GM18951 (cell line): ENCODE results near the gene MOGAT3.
"Not testable (repeated sequence)": the region's sequence is repeated elsewhere in the genome, so short reads cannot be mapped to it uniquely, and the experiment has no call there.

Experiments
- POLR2A ChIP-seq: IDR thresholded peaks from 4 replicates; pipeline ENCODE4 v1.6.1; 2011; ENCODE audit warnings: mild to moderate bottlenecking; ENCODE audit not compliant: insufficient read length, insufficient read depth; ENCODE audit errors: extremely low read depth
- in situ Hi-C: fragments of 300-500 bp; cut with MboI; formaldehyde crosslinking; loops from one replicate; pipeline ENCODE4 v1.12.0; 2022; ENCODE audit warnings: low sequenced_read_pairs, mixed read lengths, inconsistent platforms; ENCODE audit not compliant: unreplicated experiment

The MOGAT3 gene

DNA sequence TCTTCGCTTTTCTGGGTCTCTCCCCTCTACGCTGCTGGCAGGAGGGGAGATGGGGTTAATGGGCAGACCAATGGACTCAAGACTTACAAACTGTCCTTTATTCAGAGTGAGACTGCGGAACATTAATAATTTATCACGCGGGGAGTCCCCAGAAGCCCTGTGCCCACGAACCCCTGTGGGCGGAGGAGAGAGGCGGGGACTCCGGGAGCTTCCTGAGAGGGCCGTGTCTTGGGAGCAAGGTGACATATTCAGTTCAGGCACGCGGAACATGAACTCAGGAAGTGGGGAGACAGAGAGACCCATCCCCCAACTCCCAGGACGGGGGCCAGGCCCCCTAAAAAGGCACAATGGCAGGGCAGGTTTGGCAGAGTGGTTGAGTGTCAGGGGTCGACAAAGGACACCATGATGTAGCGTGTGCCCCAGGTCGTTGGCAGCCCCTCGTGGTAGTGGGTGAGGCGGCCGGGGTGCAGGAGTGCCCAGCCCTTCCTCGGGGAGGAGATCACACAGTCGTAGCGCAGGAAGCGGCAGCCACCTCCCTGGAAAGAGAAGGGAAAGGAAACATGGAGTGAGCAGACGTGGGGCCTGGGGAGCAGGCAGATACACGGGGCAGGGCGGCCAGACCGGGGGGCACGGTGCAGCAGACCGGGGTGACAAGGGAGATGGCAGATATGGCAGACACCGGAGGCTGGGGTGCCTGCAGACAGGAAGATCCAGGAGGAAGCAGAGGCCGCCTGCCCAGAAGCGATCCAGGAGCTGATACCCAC is 5.2 kb upstream of the MOGAT3 start:
- TF ChIP-seq POLR2A, result no peak

GRCh38 chr7:101203740-101204738 is 3.2 kb upstream of the MOGAT3 start:
- in situ Hi-C loops, result not testable (repeated sequence)

More for the DNA sequence above, 5.2 kb upstream of the MOGAT3 start:
- in situ Hi-C loops, result no loop called here

DNA sequence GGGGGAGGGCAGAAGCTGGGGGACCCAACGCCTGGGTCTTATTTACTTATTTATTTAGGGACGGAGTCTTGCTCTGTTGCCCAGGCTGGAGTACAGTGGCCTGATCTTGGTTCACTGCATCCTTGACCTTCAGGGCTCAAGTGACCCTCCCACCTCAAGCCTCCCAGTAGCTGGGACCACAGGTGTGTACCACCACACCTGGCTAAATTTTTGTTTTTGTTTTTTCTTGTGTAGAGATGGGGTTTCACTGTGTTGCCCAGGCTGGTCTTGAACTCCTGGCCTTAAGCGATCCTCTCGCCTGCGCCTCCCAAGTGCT is 1.7 kb upstream of the MOGAT3 start:
- in situ Hi-C loops, result no loop called here
- no peak for TF ChIP-seq POLR2A

DNA sequence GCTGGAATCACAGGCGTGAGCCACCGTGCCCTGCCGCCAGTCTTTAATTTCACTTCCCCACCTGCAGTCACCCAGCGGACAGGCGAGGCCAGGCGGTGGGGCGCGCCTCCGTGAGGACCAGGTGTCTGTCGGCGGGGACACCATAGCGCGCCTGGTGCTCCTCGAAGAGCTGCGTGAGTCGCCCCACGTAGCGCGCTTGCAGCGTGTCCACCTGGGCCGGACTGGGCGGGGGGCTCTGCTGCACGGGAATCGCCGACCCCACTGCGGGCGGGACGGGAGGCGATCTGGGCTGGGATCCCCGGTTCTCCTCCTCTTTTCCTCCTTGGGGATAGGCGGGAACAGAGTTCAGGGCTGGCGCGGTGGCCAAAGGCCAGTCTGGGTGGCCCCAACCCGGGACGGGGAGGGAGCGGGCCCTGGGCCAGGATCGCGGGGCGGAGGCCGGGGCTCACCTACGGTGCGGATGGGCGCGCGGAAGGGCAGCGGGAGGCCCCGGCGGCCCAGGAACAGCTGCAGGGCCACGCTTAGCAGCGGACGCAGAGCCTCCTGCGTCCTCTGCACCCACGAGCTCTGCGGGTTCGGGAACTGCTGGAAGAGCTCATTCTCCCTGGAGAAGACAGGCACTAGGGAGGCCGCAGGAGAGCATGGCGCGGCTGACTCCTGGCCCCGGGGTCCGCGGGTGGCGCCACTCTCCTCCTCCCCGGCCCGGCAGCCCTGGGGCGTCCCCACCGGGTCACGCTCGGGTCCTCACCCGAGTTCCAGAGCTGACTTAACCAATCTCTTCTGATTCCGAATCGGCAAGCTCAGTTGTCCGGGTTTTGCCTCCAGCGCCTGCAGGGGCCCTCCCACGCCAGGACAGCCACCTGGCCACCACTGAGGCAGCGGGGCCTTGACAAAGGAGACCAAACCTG is 1.1 kb upstream of the MOGAT3 start:
- in situ Hi-C loops, result no loop called here

GRCh38 chr7:101200504-101200861 is 353 bp downstream of the MOGAT3 start:
- no peak for TF ChIP-seq POLR2A
- in situ Hi-C loops, result no loop called here

More for the DNA sequence above, 1.1 kb upstream of the MOGAT3 start:
- no peak for TF ChIP-seq POLR2A

DNA sequence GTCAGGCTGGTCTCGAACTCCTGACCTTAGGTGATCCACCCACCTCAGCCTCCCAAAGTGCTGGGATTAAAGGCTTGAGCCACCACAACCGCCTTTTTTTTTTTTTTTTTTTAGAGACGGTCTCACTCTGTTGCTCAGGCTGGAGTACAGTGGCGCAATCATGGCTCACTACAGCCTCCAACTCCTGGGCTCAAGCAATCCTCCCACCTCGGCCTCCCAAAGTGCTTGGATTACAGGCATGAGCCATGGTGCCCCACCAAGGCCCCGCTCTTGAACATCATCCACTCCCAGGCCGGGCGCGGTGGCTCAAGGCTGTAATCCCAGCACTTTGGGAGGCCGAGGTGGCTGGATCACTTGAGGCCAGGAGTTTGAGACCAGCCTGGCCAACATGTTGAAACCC is 1.3 kb downstream of the MOGAT3 start:
- in situ Hi-C loops, result not testable (repeated sequence)

DNA sequence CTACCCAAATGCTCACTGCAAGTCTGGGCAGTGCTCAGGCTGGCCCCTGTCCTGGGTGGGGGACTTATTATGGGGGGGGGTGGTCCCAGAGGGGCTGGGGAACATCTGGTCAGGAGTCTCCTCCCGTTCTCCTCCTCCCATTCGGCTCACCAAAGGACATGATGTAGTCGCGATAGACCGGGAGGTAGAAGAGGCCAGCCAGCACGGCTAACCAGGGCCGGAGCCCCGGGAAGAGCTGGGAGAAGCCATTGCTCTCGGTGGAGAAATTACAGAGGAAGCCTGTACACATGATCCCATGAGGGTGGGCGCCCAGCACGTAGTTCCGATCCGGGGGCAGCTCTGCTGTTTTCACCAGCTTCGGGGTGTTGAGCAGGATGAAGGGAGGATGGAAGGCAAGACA is 2.4 kb downstream of the MOGAT3 start:
- in situ Hi-C loops, result no loop called here
- no peak for TF ChIP-seq POLR2A

DNA sequence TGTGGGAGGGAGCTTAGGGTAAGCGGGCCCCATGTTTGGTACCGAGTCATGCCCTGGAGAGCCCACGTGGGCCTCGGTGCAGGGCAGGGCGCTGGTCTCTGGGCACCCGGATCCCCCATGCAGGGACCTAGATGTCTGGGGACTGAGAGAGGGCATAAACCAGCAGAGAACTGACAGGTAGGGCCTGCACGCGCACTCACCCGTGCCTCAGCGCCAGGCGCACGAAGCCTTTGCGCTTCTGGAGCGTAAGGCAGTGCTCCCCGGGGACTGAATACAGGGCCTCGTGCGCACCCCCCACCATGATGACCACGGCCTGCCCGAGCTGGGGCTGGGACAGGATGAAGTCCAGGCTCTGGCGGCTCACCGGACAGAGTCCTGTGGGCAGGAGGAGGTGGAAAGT is 2.8 kb downstream of the MOGAT3 start:
- in situ Hi-C loops, result no loop called here
- TF ChIP-seq POLR2A, result no peak

GRCh38 chr7:101195884-101196283 is 5.0 kb downstream of the MOGAT3 start:
- no peak for TF ChIP-seq POLR2A
- in situ Hi-C loops, result no loop called here

GRCh38 chr7:101189109-101189508 is 11.7 kb downstream of the MOGAT3 start:
- in situ Hi-C loops, result no loop called here
- no peak for TF ChIP-seq POLR2A

- in situ Hi-C loops, result no loop called here
- no peak for TF ChIP-seq POLR2A
Measured at GRCh38 chr7:101186844-101187428, 13.9 kb downstream of the MOGAT3 start.

DNA sequence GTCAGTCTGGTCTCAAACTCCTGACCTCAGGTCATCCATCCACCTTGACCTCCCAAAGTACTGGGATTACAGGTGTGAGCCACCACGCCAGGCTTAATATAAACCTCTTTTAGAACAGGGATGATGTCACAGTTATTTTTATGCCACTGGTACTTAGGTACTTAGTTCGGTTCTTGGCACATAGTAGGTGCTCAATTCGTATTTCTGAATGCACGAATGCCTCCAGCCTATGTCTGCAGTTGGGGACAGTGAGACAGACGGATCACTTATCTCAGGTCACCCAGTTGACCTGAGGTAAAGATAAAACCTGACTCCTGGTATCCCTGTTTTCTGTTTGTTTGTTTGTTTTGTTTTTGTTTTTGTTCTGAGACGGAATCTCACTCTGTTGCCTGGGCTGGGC is 14.6 kb downstream of the MOGAT3 start:
- no peak for TF ChIP-seq POLR2A
- in situ Hi-C loops, result no loop called here
